ENCODE measurements around the gene PPFIBP2.
A peak's percentile ranks its signal among the peaks of the same experiment; 100 is the strongest.

PPFIBP2 gene

DNA sequence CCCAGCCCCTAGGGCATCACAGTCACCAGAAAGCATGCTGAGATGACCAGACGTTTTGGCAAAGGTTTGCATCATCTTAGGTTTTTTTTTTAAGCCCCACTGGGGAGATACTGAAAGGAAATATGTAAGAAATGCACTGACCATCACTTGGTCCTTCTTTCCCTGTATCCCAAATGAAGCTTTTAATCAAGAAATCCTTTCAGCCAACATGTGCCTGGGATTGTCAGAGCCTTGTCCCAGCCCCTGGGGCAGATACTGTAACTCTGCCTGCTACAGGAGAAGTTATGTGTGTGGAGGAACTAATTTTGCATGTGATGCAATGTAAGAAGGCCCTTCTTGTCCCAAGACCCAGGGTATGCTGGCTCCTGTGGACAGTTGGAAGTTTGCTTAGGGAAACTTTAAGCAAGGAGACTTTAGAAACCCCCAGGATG lies 65.6 kb downstream of the PPFIBP2 start:
- peak overlapping the region; percentile 2 for H3K4me2 ChIP-seq (ENCODE audit: low read length)
- H3K9me3 ChIP-seq (ENCODE audit: control insufficient read depth, low read length): no peaks in the 10 kb centered on the region
- H3K9ac ChIP-seq: no peak overlapping the region
- H3K27me3 ChIP-seq (ENCODE audit: control insufficient read depth, insufficient read depth, low read length): no peaks in the 10 kb centered on the region
- H3K79me2 ChIP-seq: peaks cover 16% of the 10 kb centered on the region
- peaks cover 53% of the 10 kb centered on the region for H3K4me1 ChIP-seq
- peak overlapping the region; percentile 60 for H3K4me3 ChIP-seq (ENCODE audit: low read depth, low read length)
- TF ChIP-seq, protein P1, sequence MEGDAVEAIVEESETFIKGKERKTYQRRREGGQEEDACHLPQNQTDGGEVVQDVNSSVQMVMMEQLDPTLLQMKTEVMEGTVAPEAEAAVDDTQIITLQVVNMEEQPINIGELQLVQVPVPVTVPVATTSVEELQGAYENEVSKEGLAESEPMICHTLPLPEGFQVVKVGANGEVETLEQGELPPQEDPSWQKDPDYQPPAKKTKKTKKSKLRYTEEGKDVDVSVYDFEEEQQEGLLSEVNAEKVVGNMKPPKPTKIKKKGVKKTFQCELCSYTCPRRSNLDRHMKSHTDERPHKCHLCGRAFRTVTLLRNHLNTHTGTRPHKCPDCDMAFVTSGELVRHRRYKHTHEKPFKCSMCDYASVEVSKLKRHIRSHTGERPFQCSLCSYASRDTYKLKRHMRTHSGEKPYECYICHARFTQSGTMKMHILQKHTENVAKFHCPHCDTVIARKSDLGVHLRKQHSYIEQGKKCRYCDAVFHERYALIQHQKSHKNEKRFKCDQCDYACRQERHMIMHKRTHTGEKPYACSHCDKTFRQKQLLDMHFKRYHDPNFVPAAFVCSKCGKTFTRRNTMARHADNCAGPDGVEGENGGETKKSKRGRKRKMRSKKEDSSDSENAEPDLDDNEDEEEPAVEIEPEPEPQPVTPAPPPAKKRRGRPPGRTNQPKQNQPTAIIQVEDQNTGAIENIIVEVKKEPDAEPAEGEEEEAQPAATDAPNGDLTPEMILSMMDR (IDR thresholded peaks at IDR 0.05): no peak
- H3K27ac ChIP-seq: peak overlapping the region; percentile 98
- H2AFZ ChIP-seq: no peak overlapping the region
- no peaks in the 10 kb centered on the region for H3K36me3 ChIP-seq (ENCODE audit: control insufficient read depth, insufficient read depth, low read length)

DNA sequence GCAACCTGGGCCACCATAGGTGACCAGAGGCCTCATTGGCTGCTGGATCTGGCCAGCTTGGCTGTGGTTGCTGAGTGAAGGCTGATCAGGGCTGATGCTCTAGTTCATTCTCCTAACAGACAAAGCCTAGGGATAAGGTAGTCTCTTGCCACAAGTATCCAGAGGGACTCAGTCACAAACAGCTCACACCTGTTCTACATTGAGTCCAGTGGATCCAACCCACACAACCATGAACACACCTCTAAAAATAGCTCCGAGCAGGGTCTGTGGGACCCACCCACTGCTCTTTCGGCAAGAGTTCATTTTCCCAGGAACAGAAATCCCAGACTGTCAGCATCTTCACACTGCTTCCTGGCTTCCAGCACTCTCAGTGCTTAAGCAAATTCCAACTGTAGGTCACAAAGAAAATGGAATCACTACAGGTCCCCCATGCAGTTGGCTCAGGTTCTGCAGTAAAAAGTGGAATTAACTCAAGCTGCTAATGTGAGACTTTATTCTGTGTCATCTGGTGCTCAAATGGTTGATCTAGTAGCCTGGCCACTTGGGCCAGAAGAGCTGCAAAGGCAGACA lies 67.3 kb downstream of the PPFIBP2 start:
- Histone ChIP-seq H3K79me2 (peaks cover 16% of the 10 kb centered on the region), H3K27ac (peak overlapping the region; percentile 98), H3K27me3 (ENCODE audit: control insufficient read depth, insufficient read depth, low read length) (no peaks in the 10 kb centered on the region), H3K36me3 (ENCODE audit: control insufficient read depth, insufficient read depth, low read length) (no peaks in the 10 kb centered on the region), H3K4me1 (peaks cover 52% of the 10 kb centered on the region), H2AFZ (no peak overlapping the region), H3K4me3 (ENCODE audit: low read depth, low read length) (no peak overlapping the region), H3K9ac (no peak overlapping the region), H3K4me2 (ENCODE audit: low read length) (no peak overlapping the region), H3K9me3 (ENCODE audit: control insufficient read depth, low read length) (no peaks in the 10 kb centered on the region)
- TF ChIP-seq, protein P1 (IDR thresholded peaks at IDR 0.05): no peak

DNA sequence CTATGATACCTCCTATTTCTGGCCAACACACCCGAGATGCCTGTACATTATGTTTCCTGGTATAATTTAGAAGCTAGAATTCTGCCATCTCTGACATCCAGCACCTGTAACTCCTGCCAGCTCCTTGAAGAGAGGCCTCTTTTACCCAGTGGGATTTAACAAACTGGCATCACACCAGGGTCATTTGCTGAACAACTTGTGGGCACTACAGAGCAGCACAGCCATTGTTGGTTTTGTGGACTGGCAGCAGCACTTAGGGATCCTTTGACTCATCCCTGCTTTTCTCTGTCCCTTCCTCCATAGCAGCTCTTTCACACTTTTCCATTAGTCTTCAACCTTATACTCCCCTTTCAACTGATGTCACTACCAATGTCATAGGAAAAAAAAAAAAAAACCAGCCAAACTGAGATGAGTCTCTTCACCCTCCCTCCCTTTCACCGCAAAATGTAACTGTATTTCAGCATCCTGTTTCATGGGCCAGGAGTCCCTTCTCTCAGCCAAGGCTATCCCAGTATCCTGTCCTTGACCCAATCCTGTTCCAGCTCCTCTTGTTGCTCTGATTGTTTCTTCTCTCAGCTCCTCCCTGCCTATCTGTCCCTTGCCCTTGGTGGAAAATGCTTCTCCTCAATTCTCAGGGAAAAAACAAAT lies 68.7 kb downstream of the PPFIBP2 start:
- Histone ChIP-seq H3K4me2 (ENCODE audit: low read length) (peak overlapping the region; percentile 31), H3K4me1 (peaks cover 47% of the 10 kb centered on the region), H3K27me3 (ENCODE audit: control insufficient read depth, insufficient read depth, low read length) (no peaks in the 10 kb centered on the region)

DNA sequence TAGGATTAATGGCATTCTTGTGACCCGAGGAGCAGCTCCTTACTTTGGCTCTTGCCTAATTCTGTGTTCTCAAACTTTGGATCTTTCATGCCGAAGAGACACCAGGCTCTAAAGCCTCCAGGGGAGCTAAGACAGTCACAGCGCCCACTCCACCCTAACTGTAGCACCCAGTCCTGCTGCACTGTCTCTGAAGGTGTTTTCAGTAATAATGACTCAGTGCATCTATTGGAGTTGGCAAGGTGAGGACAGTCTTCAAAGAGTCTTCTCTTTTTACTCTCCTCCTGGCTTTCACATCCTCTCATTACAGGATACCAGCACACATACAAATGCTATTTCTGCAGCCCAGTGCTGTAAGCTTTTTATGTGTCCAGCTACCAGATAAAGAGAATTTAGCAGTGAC lies 69.4 kb downstream of the PPFIBP2 start:
- TF ChIP-seq, protein P1 (IDR thresholded peaks at IDR 0.05): no peak

More for the DNA sequence above, 68.7 kb downstream of the PPFIBP2 start:
- H3K36me3 ChIP-seq (ENCODE audit: control insufficient read depth, insufficient read depth, low read length): no peaks in the 10 kb centered on the region
- peaks cover 16% of the 10 kb centered on the region for H3K79me2 ChIP-seq
- H2AFZ ChIP-seq: no peak overlapping the region
- TF ChIP-seq, protein P1 (IDR thresholded peaks at IDR 0.05): no peak
- H3K4me3 ChIP-seq (ENCODE audit: low read depth, low read length): no peak overlapping the region
- no peak overlapping the region for H3K9ac ChIP-seq
- peak overlapping the region; percentile 77 for H3K27ac ChIP-seq
- no peaks in the 10 kb centered on the region for H3K9me3 ChIP-seq (ENCODE audit: control insufficient read depth, low read length)

More for the DNA sequence above, 69.4 kb downstream of the PPFIBP2 start:
- H2AFZ ChIP-seq: no peak overlapping the region
- peaks cover 16% of the 10 kb centered on the region for H3K79me2 ChIP-seq
- no peak overlapping the region for H3K4me3 ChIP-seq (ENCODE audit: low read depth, low read length)
- H3K27ac ChIP-seq: peak overlapping the region; percentile 77
- H3K36me3 ChIP-seq (ENCODE audit: control insufficient read depth, insufficient read depth, low read length): no peaks in the 10 kb centered on the region
- no peak overlapping the region for H3K9ac ChIP-seq
- H3K4me2 ChIP-seq (ENCODE audit: low read length): peak overlapping the region; percentile 24
- H3K4me1 ChIP-seq: peaks cover 52% of the 10 kb centered on the region
- no peaks in the 10 kb centered on the region for H3K27me3 ChIP-seq (ENCODE audit: control insufficient read depth, insufficient read depth, low read length)
- no peaks in the 10 kb centered on the region for H3K9me3 ChIP-seq (ENCODE audit: control insufficient read depth, low read length)
